Measurements from ENCODE around the gene CLOCK. TPM values are rescaled to one million over a fixed set of nuclear protein-coding genes. Genes with fewer than 3 reads are reported as not detected.

The CLOCK gene
- total and polyA plus RNA-seq, 2 of the 8 experiments (the other 6 are each of a cell fraction or from before 2014, with no cell fraction given) = 7.7 to 24.2 TPM

DNA sequence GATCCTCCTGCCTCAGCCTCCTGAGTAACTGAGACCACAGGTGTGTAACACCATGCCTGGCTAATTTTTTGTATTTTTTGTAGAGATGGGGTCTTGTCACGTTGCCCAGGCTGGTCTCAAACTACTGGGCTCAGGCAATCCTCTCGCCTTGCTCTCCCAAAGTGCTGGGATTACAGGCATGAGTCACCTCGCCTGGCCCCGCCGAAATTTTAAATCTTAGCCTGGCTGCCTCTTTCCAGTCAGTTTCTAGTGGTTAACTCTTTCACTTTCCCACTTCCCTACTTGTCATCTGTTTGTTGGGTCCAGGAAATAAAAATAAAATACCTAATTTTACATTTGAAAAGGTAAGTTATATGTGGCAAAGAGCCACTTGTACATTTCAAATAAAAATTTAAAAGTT lies 88.5 kb downstream of the CLOCK start:
- no peak overlapping the region for H3K4me2 ChIP-seq (ENCODE audit: insufficient read depth in 1 of 2, low read depth in 2 of 2, low read length in 2 of 2)

More for the DNA sequence above, 88.5 kb downstream of the CLOCK start:
- Histone ChIP-seq H3K14ac (ENCODE audit: insufficient read length) (no peak overlapping the region), H3K18ac (ENCODE audit: extremely low read depth, low read length) (no peak overlapping the region), H3K27ac (ENCODE audit: low read depth, low read length) (no peak overlapping the region), H2BK5ac (ENCODE audit: low read depth, low read length) (no peak overlapping the region), H3K9ac (replicated peaks in 1 of 4; ENCODE audit: extremely low read depth in 1 of 4, low read depth in 3 of 4, low read length in 3 of 4) (no peak overlapping the region), H3K23ac (ENCODE audit: insufficient read length) (no peak overlapping the region), H3K4me3 (ENCODE audit: extremely low read depth in 1 of 4, insufficient read depth in 2 of 4, low read depth in 3 of 4, low read length in 4 of 4) (no peak overlapping the region), H2BK12ac (ENCODE audit: low read depth, low read length) (no peak overlapping the region), H2BK120ac (replicated peaks; ENCODE audit: low read depth, low read length) (no peak overlapping the region), H2BK15ac (ENCODE audit: low read length) (no peak overlapping the region), H4K20me1 (replicated peaks in 1 of 2; ENCODE audit: control insufficient read depth in 1 of 2, insufficient read depth in 2 of 2, low read length in 2 of 2) (peaks cover 0 to 1% of the 10 kb centered on the region in 2 experiments), H3K4me1 (replicated peaks in 1 of 4; ENCODE audit: control insufficient read depth in 3 of 4, insufficient read depth in 4 of 4, low read length in 3 of 4) (no peaks in the 10 kb centered on the region), H2AFZ (ENCODE audit: low read length) (no peak overlapping the region), H2BK20ac (ENCODE audit: low read length) (no peak overlapping the region), H3K56ac (replicated peaks; ENCODE audit: insufficient read length, low read depth, low read length) (no peak overlapping the region), H3K27me3 (replicated peaks in 1 of 4; ENCODE audit: control insufficient read depth in 3 of 4, extremely low read depth in 1 of 4, insufficient read depth in 3 of 4, low read length in 3 of 4) (no peaks in the 10 kb centered on the region), H4K91ac (replicated peaks; ENCODE audit: insufficient read length, low read length) (no peak overlapping the region), H4K8ac (ENCODE audit: extremely low read depth, insufficient read depth, low read length) (no peak overlapping the region), H3K9me3 (ENCODE audit: insufficient read depth in 2 of 2, low read depth in 1 of 2, low read length in 1 of 2) (no peaks in the 10 kb centered on the region), H2AK5ac (ENCODE audit: low read depth, low read length) (no peak overlapping the region), H3K4ac (replicated peaks; ENCODE audit: insufficient read length, low read depth, low read length) (no peak overlapping the region), H3K79me2 (ENCODE audit: control insufficient read depth in 1 of 2, insufficient read depth in 2 of 2, low read length in 2 of 2) (no peaks in the 10 kb centered on the region), H3K23me2 (ENCODE audit: low read depth, low read length) (no peaks in the 10 kb centered on the region), H3K79me1 (ENCODE audit: low read depth, low read length) (no peaks in the 10 kb centered on the region), H4K5ac (ENCODE audit: insufficient read length, low read depth, low read length) (no peak overlapping the region), H3K36me3 (ENCODE audit: control insufficient read depth in 2 of 4, insufficient read depth in 4 of 4, low read length in 3 of 4) (peaks cover 0 to 9% (median 2%) of the 10 kb centered on the region in 4 experiments; a peak in 3 of 8 replicates)
- FAIRE-seq (no peak), DNase-seq (ENCODE audit: low read depth in 1 of 2, low spot score in 2 of 2) (no peak)
- TF ChIP-seq CREB1 (IDR thresholded peaks at IDR 0.05) (no peak), GABPA (IDR thresholded peaks at IDR 0.05; ENCODE audit: borderline replicate concordance, insufficient read depth, low read length) (no peak), SP2 (IDR thresholded peaks at IDR 0.05; ENCODE audit: low read length) (no peak), CBX8 (IDR thresholded peaks at IDR 0.05; ENCODE audit: borderline replicate concordance, low read depth, low read length) (no peak), SP1 (IDR thresholded peaks at IDR 0.05; ENCODE audit: low read depth, low read length) (no peak), CHD1 (IDR thresholded peaks at IDR 0.05; ENCODE audit: low read depth, low read length) (no peak), JUN (IDR thresholded peaks at IDR 0.05; ENCODE audit: low read depth, low read length) (no peak), RFX5 (IDR thresholded peaks at IDR 0.05; ENCODE audit: borderline replicate concordance, low read depth, low read length) (no peak), ASH2L (IDR thresholded peaks at IDR 0.05; ENCODE audit: low read length) (no peak), GTF2F1 (IDR thresholded peaks at IDR 0.05; ENCODE audit: borderline replicate concordance, low read depth, low read length) (no peak)
- TF ChIP-seq, protein P1, sequence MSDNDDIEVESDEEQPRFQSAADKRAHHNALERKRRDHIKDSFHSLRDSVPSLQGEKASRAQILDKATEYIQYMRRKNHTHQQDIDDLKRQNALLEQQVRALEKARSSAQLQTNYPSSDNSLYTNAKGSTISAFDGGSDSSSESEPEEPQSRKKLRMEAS (IDR thresholded peaks at IDR 0.05) = no peak
- TF ChIP-seq, protein P2, sequence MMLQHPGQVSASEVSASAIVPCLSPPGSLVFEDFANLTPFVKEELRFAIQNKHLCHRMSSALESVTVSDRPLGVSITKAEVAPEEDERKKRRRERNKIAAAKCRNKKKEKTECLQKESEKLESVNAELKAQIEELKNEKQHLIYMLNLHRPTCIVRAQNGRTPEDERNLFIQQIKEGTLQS (IDR thresholded peaks at IDR 0.05; ENCODE audit: insufficient read depth, low read depth, low read length) = no peak
- 89% methylated on average over 5 of the region's 5 CpGs; no CpG with 5 or more reads in 1 of the 2 experiments for WGBS, 2 experiments (ENCODE audit: extremely low coverage in 1 of 2, insufficient coverage in 1 of 2, insufficient read length in 1 of 2, insufficient replicate concordance in 2 of 2, low coverage in 1 of 2, low lambda C conversion rate in 2 of 2, missing lambda C conversion rate in 1 of 2)
- ChIA-PET POLR2A (ENCODE audit: partially characterized antibody) (no interaction called here), CTCF (ENCODE audit: partially characterized antibody) (no interaction called here)

Measured in H1 (cell line).